DOHH2 (cell line): ENCODE results near the gene VTN.

Experiments
- CTCF ChIP-seq: fragments of 200-600 bp; sonication (generic); IDR thresholded peaks from one replicate; pipeline ENCODE4 v1.5.1; 2014; ENCODE audit warnings: antibody characterized with exemption, mild to moderate bottlenecking, low read depth, low read length; ENCODE audit not compliant: poor library complexity, severe bottlenecking
- EZH2phosphoT487 ChIP-seq: fragments of 200-600 bp; sonication (generic); IDR thresholded peaks from 2 replicates; pipeline ENCODE4 v1.6.1; 2017; ENCODE audit warnings: borderline replicate concordance, mild to moderate bottlenecking, antibody characterized with exemption, low read length, moderate library complexity, mixed read lengths

GRCh38 chr17:28395426-28395825 lies 25.3 kb upstream of the VTN start:
- TF ChIP-seq CTCF, result no peak
- no peak for TF ChIP-seq EZH2phosphoT487
